Stimulated activated CD4-positive, alpha-beta T cell treated with anti-CD3 and anti-CD28 coated beads, Interleukin-15, amount 100 ng/mL, for 24 hours (primary cell): ENCODE data around the gene ABHD16B.

ENCODE experiments used
- DNase-seq: peaks from one replicate; pipeline ENCODE4 v3.0.0-alpha.2; 2020

ABHD16B gene

GRCh38 chr20:63861365-63861934 lies at the start of gene ABHD16B:
Gene ABHD16B, plus strand, starts transcription at chr20:63861498. Its CDS starts 43 bp downstream, at chr20:63861541.
- DNase-seq: no peak

- DNase-seq: no peak
These were observed 46.2 kb upstream of the ABHD16B start for GRCh38 chr20:63814891-63815614.

GRCh38 chr20:63815615-63816253 lies 45.6 kb upstream of the ABHD16B start:
- no peak for DNase-seq

- no peak for DNase-seq
These were observed 41.9 kb upstream of the ABHD16B start for GRCh38 chr20:63819224-63819921.

- no peak for DNase-seq
These were observed 39.5 kb upstream of the ABHD16B start for GRCh38 chr20:63821811-63822210.

GRCh38 chr20:63822276-63822696 lies 39.0 kb upstream of the ABHD16B start:
- DNase-seq: no peak

GRCh38 chr20:63823691-63824311 lies 37.5 kb upstream of the ABHD16B start:
- DNase-seq: no peak

GRCh38 chr20:63825331-63826118 lies 35.8 kb upstream of the ABHD16B start:
- DNase-seq: no peak

- no peak for DNase-seq
These were observed 34.5 kb upstream of the ABHD16B start for GRCh38 chr20:63826753-63827152.

- no peak for DNase-seq
These were observed 33.2 kb upstream of the ABHD16B start for GRCh38 chr20:63828124-63828523.

- no peak for DNase-seq
These were observed 32.8 kb upstream of the ABHD16B start for GRCh38 chr20:63828545-63828944.

- no peak for DNase-seq
These were observed 32.3 kb upstream of the ABHD16B start for GRCh38 chr20:63828951-63829350.

- no peak for DNase-seq
These were observed 31.7 kb upstream of the ABHD16B start for GRCh38 chr20:63829603-63829944.

GRCh38 chr20:63829945-63830835 lies 31.1 kb upstream of the ABHD16B start:
- no peak for DNase-seq

- DNase-seq: peak; percentile 62
These were observed 30.3 kb upstream of the ABHD16B start, which contains the start of gene ZBTB46 for GRCh38 chr20:63830841-63831588. Gene ZBTB46, minus strand, starts transcription at chr20:63831264. Its CDS starts 40,507 bp downstream, at chr20:63790757.

- no peak for DNase-seq
These were observed 29.7 kb upstream of the ABHD16B start for GRCh38 chr20:63831646-63831992.

- DNase-seq: no peak
These were observed 29.2 kb upstream of the ABHD16B start for GRCh38 chr20:63831993-63832686.

GRCh38 chr20:63833776-63834490 lies 27.4 kb upstream of the ABHD16B start:
- DNase-seq: no peak

- no peak for DNase-seq
These were observed 26.8 kb upstream of the ABHD16B start for GRCh38 chr20:63834491-63834880.
